GM18861 (cell line): ENCODE measurements around the gene MAD1L1.

ENCODE experiments used
- ATAC-seq: cut with Tn5 transposase; IDR thresholded peaks from one replicate; pipeline ENCODE4 v1.9.1; 2021; ENCODE audit not compliant: unreplicated experiment

Gene MAD1L1

GRCh38 chr7:2201686-2202360, 30.9 kb downstream of the MAD1L1 start:
- no peak for ATAC-seq

GRCh38 chr7:2201128-2201527, 31.6 kb downstream of the MAD1L1 start:
- no peak for ATAC-seq

DNA sequence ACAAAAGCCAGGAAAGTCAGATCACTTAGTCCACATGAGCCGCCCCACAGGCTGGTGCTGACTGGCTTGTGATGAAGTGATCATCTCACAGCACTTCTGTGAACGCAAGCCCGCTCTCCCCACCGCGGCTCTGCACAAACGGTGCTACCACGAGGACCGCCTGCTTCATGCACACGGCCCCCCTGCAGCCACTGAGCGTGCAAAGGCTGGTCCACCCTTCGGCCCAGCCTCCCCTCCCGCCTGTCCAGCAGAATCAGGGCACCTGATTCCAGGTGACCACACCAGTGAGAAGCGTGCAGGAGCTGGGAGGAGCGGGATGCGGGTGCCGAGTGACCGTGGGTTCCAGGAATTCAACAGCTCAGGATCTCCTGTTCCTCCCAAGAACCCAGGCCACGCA, 32.2 kb downstream of the MAD1L1 start:
- ATAC-seq, result no peak

GRCh38 chr7:2199956-2200583, 32.7 kb downstream of the MAD1L1 start:
- ATAC-seq, result no peak

DNA sequence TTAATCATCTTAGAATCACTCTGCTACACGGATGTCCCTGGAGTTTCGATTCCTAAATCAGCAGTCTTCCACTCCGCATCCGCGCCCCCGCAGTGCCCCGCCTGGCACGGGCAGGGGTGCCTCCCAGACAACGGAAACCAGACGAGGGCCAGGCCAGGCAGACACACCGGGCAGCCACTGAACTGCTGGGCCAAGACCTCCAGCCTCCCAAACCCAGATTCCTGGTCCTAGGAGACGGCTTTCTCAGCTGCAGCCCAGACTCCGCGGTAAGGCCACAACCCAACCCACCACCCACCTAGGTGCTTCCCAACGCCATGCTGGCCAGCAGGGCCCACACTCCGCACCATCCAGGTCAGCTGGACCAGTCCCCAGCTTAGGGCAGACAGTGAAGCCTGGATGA, 33.2 kb downstream of the MAD1L1 start:
- no peak for ATAC-seq

GRCh38 chr7:2198760-2199159, 34.0 kb downstream of the MAD1L1 start:
- ATAC-seq, result no peak

- ATAC-seq, result no peak
Observed at GRCh38 chr7:2198206-2198605, 34.5 kb downstream of the MAD1L1 start.

GRCh38 chr7:2197436-2198155, 35.1 kb downstream of the MAD1L1 start:
- no peak for ATAC-seq

GRCh38 chr7:2196381-2197378, 36.1 kb downstream of the MAD1L1 start:
- ATAC-seq, result no peak

- ATAC-seq, result no peak
Observed at GRCh38 chr7:2195400-2196246, 37.1 kb downstream of the MAD1L1 start.

DNA sequence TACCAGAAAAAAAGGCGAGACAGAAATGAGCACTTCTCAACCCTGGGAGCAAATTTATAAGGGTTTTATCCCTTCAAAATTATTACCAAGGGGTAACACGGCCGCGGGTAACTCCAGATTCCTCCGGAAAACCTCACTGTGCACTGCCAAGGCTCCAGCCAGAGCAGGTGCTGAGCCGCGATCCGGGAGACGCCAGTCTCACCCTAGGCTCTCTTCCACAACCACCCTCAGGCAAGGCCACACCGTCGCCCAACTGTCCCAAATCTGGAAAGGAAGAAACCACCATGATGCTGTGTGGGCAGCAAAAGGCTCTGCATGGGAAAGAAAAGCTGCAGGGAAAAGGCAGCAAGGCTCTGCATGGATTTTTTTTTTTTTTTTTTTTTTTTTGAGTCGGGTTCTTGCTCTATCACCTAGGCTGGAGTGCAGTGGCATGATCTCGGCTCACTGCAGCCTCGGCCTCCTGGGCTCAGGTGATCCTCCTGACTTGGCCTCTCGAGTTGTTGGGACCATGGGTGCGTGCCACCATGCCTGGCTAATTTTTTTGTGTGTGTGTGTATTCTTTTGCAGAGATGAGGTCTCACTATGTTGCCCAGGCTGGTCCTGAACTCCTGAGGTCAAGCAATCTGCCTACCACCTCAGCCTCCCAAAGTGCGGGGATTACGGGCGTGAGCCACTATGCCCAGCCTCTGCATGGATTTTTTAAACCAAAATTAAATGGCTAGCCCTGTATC, 39.0 kb downstream of the MAD1L1 start:
- no peak for ATAC-seq

- no peak for ATAC-seq
Observed at GRCh38 chr7:2192831-2193534, 39.8 kb downstream of the MAD1L1 start.

DNA sequence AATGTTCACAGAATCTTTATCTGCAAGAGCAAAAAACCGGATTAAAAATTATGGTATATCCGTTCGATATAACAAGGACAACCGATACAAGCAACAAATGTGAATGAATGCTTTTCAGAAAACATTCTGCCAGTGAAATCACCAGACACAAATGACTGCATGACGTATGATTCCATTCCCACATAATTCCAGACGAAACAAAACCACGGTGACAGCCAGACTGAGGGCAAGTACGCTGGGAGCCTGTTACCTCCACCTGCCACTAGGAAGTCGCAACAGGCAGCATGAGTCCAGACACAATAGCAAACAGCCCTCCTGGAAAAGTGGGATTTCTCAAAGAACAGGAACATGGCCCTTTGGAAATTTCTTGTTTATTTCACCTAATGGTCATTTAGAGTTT, 41.7 kb downstream of the MAD1L1 start:
- no peak for ATAC-seq

GRCh38 chr7:2190531-2190930, 42.2 kb downstream of the MAD1L1 start:
- ATAC-seq, result no peak

- no peak for ATAC-seq
Observed at GRCh38 chr7:2186166-2186565, 46.6 kb downstream of the MAD1L1 start.

DNA sequence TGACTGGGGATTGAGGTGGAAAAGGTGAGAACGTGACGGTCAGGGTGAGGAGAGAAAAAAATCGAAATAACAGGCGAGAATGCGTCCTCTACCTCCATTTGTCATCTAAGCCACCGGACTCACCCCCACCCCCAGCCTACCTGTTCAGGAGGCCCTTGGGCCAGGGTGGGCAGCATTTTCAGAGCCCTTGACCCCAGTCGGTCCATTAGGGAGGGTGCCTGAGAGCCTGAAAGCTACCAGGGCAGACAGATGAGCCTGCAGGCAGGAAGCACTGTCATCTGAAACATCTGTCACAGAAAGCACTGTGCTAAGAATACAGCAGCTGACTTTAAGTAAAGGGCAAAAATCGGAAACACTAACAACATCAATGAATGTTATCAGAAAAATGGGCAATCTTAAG, 47.0 kb downstream of the MAD1L1 start:
- no peak for ATAC-seq

GRCh38 chr7:2182461-2182860, 50.3 kb downstream of the MAD1L1 start:
- no peak for ATAC-seq

DNA sequence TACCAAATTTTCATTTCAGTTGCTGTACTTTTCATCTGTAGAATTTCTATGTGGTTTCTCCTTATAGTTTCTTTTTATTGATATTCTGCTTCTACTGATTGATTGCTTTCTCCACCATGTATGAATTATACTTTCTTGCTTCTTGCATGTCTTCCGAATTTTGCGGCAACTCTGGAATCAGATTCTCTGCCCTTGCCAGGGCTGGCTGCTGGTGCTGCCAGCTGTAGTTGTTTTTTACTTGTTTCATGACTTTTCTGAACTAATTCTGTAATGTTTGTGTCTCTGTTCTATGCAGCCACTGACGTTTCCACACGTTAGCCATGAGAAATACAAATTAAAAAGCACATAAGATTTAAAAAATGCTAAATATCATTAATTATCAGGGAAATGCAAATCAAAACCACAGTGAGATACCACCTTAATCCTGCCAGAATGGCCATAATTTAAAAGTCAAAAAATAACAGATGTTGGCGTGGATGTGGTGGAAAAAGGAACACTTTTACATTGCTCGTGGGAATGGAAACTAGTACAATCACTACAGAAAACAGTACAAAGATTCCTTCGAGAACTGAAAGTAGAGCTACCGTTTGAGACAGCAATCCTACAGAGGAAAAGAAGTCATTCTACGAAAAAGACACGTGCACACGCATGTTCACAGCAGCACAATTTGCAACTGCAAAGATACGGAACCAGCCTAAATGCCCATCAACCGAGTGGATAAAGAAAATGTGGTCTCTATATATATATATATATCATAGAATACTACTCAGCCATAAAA, 51.5 kb downstream of the MAD1L1 start:
- no peak for ATAC-seq
